Natural killer cell (primary cell): ENCODE results near the gene PPOX. TPM values are rescaled to one million over a fixed set of nuclear protein-coding genes. Genes with fewer than 3 reads are reported as not detected.

Experiments used
- ATAC-seq, 3 donors: fragments of 150-1000 bp in 2 of 3; fragments of 200-7000 bp in 1 of 3; cut with Tn5 transposase; 1 replicate in 1 of 3; 2 replicates in 2 of 3; pipeline ENCODE4 v1.10.0; 2021; ENCODE audit warnings: mild to moderate bottlenecking in 2 of 3, moderate library complexity in 2 of 3
- DNase-seq, 2 donors: peaks; one replicate each; pipeline versions ENCODE4 v3.0.0 to v3.0.0-alpha.2; 2013 to 2021; ENCODE audit warnings: mixed read lengths in 1 of 2
- H3K27ac ChIP-seq: one replicate; pipeline ENCODE4 v1.5.1; 2013; ENCODE audit warnings: mild to moderate bottlenecking, low read length
- H3K27me3 ChIP-seq: one replicate; pipeline ENCODE4 v1.6.1; 2013; ENCODE audit warnings: low read length; ENCODE audit not compliant: control insufficient read depth, insufficient read depth
- H3K36me3 ChIP-seq: one replicate; pipeline ENCODE4 v1.6.1; 2013; ENCODE audit warnings: low read length; ENCODE audit not compliant: control insufficient read depth, insufficient read depth
- H3K4me1 ChIP-seq: one replicate; pipeline ENCODE4 v1.6.1; 2013; ENCODE audit warnings: low read length; ENCODE audit not compliant: control insufficient read depth, insufficient read depth
- H3K4me3 ChIP-seq: one replicate; pipeline ENCODE4 v1.5.1; 2013; ENCODE audit warnings: low read length
- H3K9me3 ChIP-seq: one replicate; pipeline ENCODE4 v1.6.1; 2013; ENCODE audit warnings: low read length; ENCODE audit not compliant: control insufficient read depth, insufficient read depth
- H3K27ac Mint-ChIP-seq, 2 donors: one replicate each; pipeline ENCODE4 v1.8.0; 2022; ENCODE audit warnings: mild to moderate bottlenecking in 2 of 2, mixed read lengths in 2 of 2, moderate library complexity in 1 of 2
- H3K27me3 Mint-ChIP-seq, 2 donors: one replicate each; pipeline ENCODE4 v1.8.0; 2022; ENCODE audit warnings: low read depth in 2 of 2, mixed read lengths in 2 of 2
- H3K36me3 Mint-ChIP-seq: one replicate; pipeline ENCODE4 v1.8.0; 2022; ENCODE audit warnings: mixed read lengths
- H3K4me1 Mint-ChIP-seq, 2 donors: one replicate each; pipeline ENCODE4 v1.8.0; 2022; ENCODE audit warnings: mixed read lengths in 2 of 2
- H3K4me3 Mint-ChIP-seq: one replicate; pipeline ENCODE4 v1.8.0; 2022; ENCODE audit warnings: mild to moderate bottlenecking, moderate library complexity, mixed read lengths
- H3K9me3 Mint-ChIP-seq, 2 donors: one replicate each; pipeline ENCODE4 v1.8.0; 2022; ENCODE audit warnings: mixed read lengths in 2 of 2
- CTCF ChIP-seq: fragments of 200-600 bp; IDR thresholded peaks from one replicate; pipeline ENCODE4 v1.8.0; 2022; ENCODE audit warnings: antibody characterized with exemption
- WGBS: methylation state at CpG from one replicate; pipeline ENCODE4 v1.1.7; 2013; ENCODE audit warnings: missing lambda C conversion rate; ENCODE audit not compliant: insufficient coverage; 5-methylcytosine and 5-hydroxymethylcytosine counted together
- intact Hi-C: fragments of 100-400 bp; cut with micrococcal nuclease; formaldehyde crosslinking; loops from one replicate; pipeline ENCODE4 v1.14.2; 2022
- total RNA-seq, 4 donors: library from RNA; stranded (reverse); fragments of 120-200 nt in 1 of 4; gene quantifications; one replicate each; pipeline versions ENCODE4 v1.2.3 to v1.2.4, GENCODE V29; 2013 to 2022

Gene PPOX
- total RNA-seq, 3 donors from 2014 or later (not counting 1 experiment from before 2014, with no cell fraction given) = 45.5 to 66.3 (median 57.4) TPM

DNA sequence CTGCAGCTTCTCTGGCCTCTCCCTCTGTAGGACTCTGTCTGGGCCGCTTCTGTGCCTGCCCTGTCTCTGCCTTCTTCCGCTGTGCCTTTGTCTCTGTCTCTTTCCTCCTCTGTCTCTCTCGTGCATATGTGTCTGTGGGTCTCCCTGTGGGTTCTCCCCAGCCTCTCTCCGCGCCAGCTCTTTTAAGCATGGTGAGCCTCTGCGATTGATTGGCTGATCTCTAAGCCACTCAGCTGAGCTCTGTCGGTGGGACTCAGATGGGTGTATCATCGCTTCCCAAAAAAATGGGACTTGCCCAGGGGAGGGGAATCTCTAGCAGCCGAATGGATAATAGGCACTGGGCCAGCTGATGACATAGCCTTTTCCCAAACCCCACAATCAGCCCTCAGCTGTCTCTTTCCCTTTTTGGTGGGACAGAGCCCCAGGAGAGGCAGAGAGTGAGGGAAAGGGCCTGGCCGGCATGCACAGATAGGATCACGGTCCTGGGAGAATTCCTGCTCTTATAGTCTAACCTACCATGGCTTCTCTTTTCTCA is 32.7 kb downstream of the PPOX start, which contains the start of gene ADAMTS4:
TSS of gene ADAMTS4 (minus strand) at position 158 of the 535 bp plus-strand sequence. CDS start 427 bp downstream, outside the sequence.
- no peak for TF ChIP-seq CTCF
- no peaks in the 10 kb centered on the region for H3K9me3 ChIP-seq
- no peaks in the 10 kb centered on the region for H3K9me3 Mint-ChIP-seq
- intact Hi-C loops = no loop called here
- ATAC-seq (no peak), DNase-seq (no peak)
- peaks cover 1% of the 10 kb centered on the region for H3K36me3 Mint-ChIP-seq
- peak within 1 kb of the TSS in 1 of 2 donors; percentile 45 for H3K27ac Mint-ChIP-seq
- 95% methylated on average over 11 of the region's 11 CpGs for WGBS
- H3K27me3 Mint-ChIP-seq = no peaks in the 10 kb centered on the region
- H3K36me3 ChIP-seq = peaks cover 5% of the 10 kb centered on the region
- H3K4me1 Mint-ChIP-seq = peaks cover 28 to 62% of the 10 kb centered on the region in 2 donors
- H3K27me3 ChIP-seq = no peaks in the 10 kb centered on the region
- peak within 1 kb of the TSS; percentile 18 for H3K4me3 Mint-ChIP-seq
- H3K4me3 ChIP-seq = no peak within 1 kb of the TSS
- H3K4me1 ChIP-seq = peaks cover 64% of the 10 kb centered on the region
- H3K27ac ChIP-seq = no peak within 1 kb of the TSS

GRCh38 chr1:161199506-161200139 is 33.4 kb downstream of the PPOX start:
- Mint-ChIP-seq H3K4me1 (peaks cover 32 to 65% of the 10 kb centered on the region in 2 donors), H3K9me3 (no peaks in the 10 kb centered on the region), H3K27me3 (no peaks in the 10 kb centered on the region), H3K36me3 (peaks cover 8% of the 10 kb centered on the region), H3K27ac (peak overlapping the region in 1 of 2 donors; percentile 96), H3K4me3 (peak overlapping the region; percentile 18)
- 87% methylated on average over 5 of the region's 5 CpGs for WGBS
- H3K9me3 ChIP-seq = no peaks in the 10 kb centered on the region
- H3K27me3 ChIP-seq = no peaks in the 10 kb centered on the region
- H3K4me3 ChIP-seq = no peak overlapping the region
- peaks cover 58% of the 10 kb centered on the region for H3K4me1 ChIP-seq
- no peak for DNase-seq
- ATAC-seq = no peak
- TF ChIP-seq CTCF = no peak
- intact Hi-C loops = loop anchor here (5.0 kb wide), 1 partner anchor 32 kb away; the partner anchor contains the start of gene PPOX
- no peak overlapping the region for H3K27ac ChIP-seq
- H3K36me3 ChIP-seq = peaks cover 10% of the 10 kb centered on the region

GRCh38 chr1:161200421-161200991 is 34.3 kb downstream of the PPOX start:
- peak overlapping the region; percentile 95 to 96 for H3K27ac Mint-ChIP-seq
- no peak overlapping the region for H3K4me3 Mint-ChIP-seq
- H3K27ac ChIP-seq = no peak overlapping the region
- no peaks in the 10 kb centered on the region for H3K9me3 Mint-ChIP-seq
- H3K4me1 ChIP-seq = peaks cover 49% of the 10 kb centered on the region
- WGBS = 37% methylated on average over 3 of the region's 5 CpGs
- intact Hi-C loops = loop anchor here (5.0 kb wide), 1 partner anchor 33 kb away; the partner anchor contains the start of gene PPOX
- DNase-seq (peak in 1 of 2 donors; percentile 50), ATAC-seq (no peak)
- H3K36me3 Mint-ChIP-seq = peaks cover 9% of the 10 kb centered on the region
- H3K27me3 ChIP-seq = no peaks in the 10 kb centered on the region
- H3K9me3 ChIP-seq = no peaks in the 10 kb centered on the region
- H3K27me3 Mint-ChIP-seq = no peaks in the 10 kb centered on the region
- peaks cover 29 to 61% of the 10 kb centered on the region in 2 donors for H3K4me1 Mint-ChIP-seq
- peaks cover 10% of the 10 kb centered on the region for H3K36me3 ChIP-seq
- H3K4me3 ChIP-seq = no peak overlapping the region
- no peak for TF ChIP-seq CTCF
